Measurements from ENCODE around the gene TESK2. TPM values are rescaled to one million over a fixed set of nuclear protein-coding genes. Genes with fewer than 3 reads are reported as not detected.
"Not testable (repeated sequence)": the region's sequence is repeated elsewhere in the genome, so short reads cannot be mapped to it uniquely, and the experiment has no call there.

TESK2 gene
- polyA plus RNA-seq, 3 donors = 3.9 to 13.1 (median 4.1) TPM

GRCh38 chr1:45516465-45516864 is 25.5 kb upstream of the TESK2 start:
- H2AFZ ChIP-seq (ENCODE audit: insufficient read depth, low read depth, low read length, poor library complexity, severe bottlenecking) = no peak overlapping the region
- no peak for DNase-seq
- H3K36me3 Mint-ChIP-seq = peaks cover 58 to 67% of the 10 kb centered on the region in 2 donors

GRCh38 chr1:45516036-45516435 is 25.1 kb upstream of the TESK2 start:
- DNase-seq = no peak
- Mint-ChIP-seq H3K9me3 (peaks cover 0 to 2% (median 0%) of the 10 kb centered on the region in 7 donors), H3K4me3 (no peak overlapping the region), H3K36me3 (peaks cover 62 to 71% of the 10 kb centered on the region in 2 donors), H3K27ac (no peak overlapping the region), H3K4me1 (peaks cover 19% of the 10 kb centered on the region), H3K27me3 (ENCODE audit: low read depth in 3 of 3) (peaks cover 0 to 1% (median 0%) of the 10 kb centered on the region in 3 donors)
- Histone ChIP-seq H3K4me3 (replicated peaks in 1 of 3; ENCODE audit: low read depth in 2 of 3, low read length in 3 of 3) (no peak overlapping the region), H3K27me3 (ENCODE audit: control insufficient read depth in 2 of 2, insufficient read depth in 2 of 2, low read length in 2 of 2) (no peaks in the 10 kb centered on the region), H3K9ac (ENCODE audit: insufficient read depth, low read length, poor library complexity, severe bottlenecking) (no peak overlapping the region), H3K36me3 (replicated peaks in 1 of 2; ENCODE audit: control insufficient read depth in 1 of 2, insufficient read depth in 2 of 2, low read length in 2 of 2) (peaks cover 59 to 78% of the 10 kb centered on the region in 2 donors), H3K27ac (ENCODE audit: low read depth in 1 of 2, low read length in 2 of 2) (no peak overlapping the region), H3K79me2 (ENCODE audit: insufficient read depth, low read length) (peaks cover 24% of the 10 kb centered on the region), H4K20me1 (ENCODE audit: insufficient read depth, low read length) (peaks cover 49% of the 10 kb centered on the region), H3K9me3 (replicated peaks in 1 of 2; ENCODE audit: control insufficient read depth in 1 of 2, insufficient read depth in 1 of 2, low read length in 2 of 2) (no peaks in the 10 kb centered on the region), H3K4me2 (replicated peaks; ENCODE audit: extremely low read depth, low read length, poor library complexity, severe bottlenecking) (no peak overlapping the region), H2AFZ (ENCODE audit: insufficient read depth, low read depth, low read length, poor library complexity, severe bottlenecking) (no peak overlapping the region), H3K4me1 (ENCODE audit: control insufficient read depth in 1 of 2, insufficient read depth in 2 of 2, low read length in 2 of 2) (peaks cover 12 to 17% of the 10 kb centered on the region in 2 donors)
- intact Hi-C loops (cut with micrococcal nuclease) = no loop called here
- WGBS (ENCODE audit: insufficient coverage) = 96% methylated on average over 3 of the region's 3 CpGs
- TF ChIP-seq CTCF (IDR thresholded peaks at IDR 0.05) = no peak

More at GRCh38 chr1:45516465-45516864, 25.5 kb upstream of the TESK2 start:
- no peak overlapping the region for H3K4me2 ChIP-seq (replicated peaks; ENCODE audit: extremely low read depth, low read length, poor library complexity, severe bottlenecking)
- no peaks in the 10 kb centered on the region for H3K9me3 ChIP-seq (replicated peaks in 1 of 2; ENCODE audit: control insufficient read depth in 1 of 2, insufficient read depth in 1 of 2, low read length in 2 of 2)
- Mint-ChIP-seq H3K27ac (peak overlapping the region in 1 of 7 donors; percentile 61), H3K9me3 (peaks cover 0 to 2% (median 0%) of the 10 kb centered on the region in 7 donors), H3K4me3 (no peak overlapping the region), H3K4me1 (peaks cover 20% of the 10 kb centered on the region), H3K27me3 (ENCODE audit: low read depth in 3 of 3) (peaks cover 0 to 1% (median 0%) of the 10 kb centered on the region in 3 donors)
- TF ChIP-seq CTCF (IDR thresholded peaks at IDR 0.05) = no peak
- 100% methylated on average over 1 of the region's 4 CpGs for WGBS (ENCODE audit: insufficient coverage)
- peaks cover 55 to 74% of the 10 kb centered on the region in 2 donors for H3K36me3 ChIP-seq (replicated peaks in 1 of 2; ENCODE audit: control insufficient read depth in 1 of 2, insufficient read depth in 2 of 2, low read length in 2 of 2)
- intact Hi-C loops (cut with micrococcal nuclease) = no loop called here
- H3K79me2 ChIP-seq (ENCODE audit: insufficient read depth, low read length) = peaks cover 29% of the 10 kb centered on the region
- no peak overlapping the region for H3K27ac ChIP-seq (ENCODE audit: low read depth in 1 of 2, low read length in 2 of 2)
- peaks cover 49% of the 10 kb centered on the region for H4K20me1 ChIP-seq (ENCODE audit: insufficient read depth, low read length)
- no peak overlapping the region for H3K9ac ChIP-seq (ENCODE audit: insufficient read depth, low read length, poor library complexity, severe bottlenecking)
- H3K4me1 ChIP-seq (ENCODE audit: control insufficient read depth in 1 of 2, insufficient read depth in 2 of 2, low read length in 2 of 2) = peaks cover 12 to 17% of the 10 kb centered on the region in 2 donors
- no peaks in the 10 kb centered on the region for H3K27me3 ChIP-seq (ENCODE audit: control insufficient read depth in 2 of 2, insufficient read depth in 2 of 2, low read length in 2 of 2)
- no peak overlapping the region for H3K4me3 ChIP-seq (replicated peaks in 1 of 3; ENCODE audit: low read depth in 2 of 3, low read length in 3 of 3)

- not testable (repeated sequence) for H3K9ac ChIP-seq (ENCODE audit: insufficient read depth, low read length, poor library complexity, severe bottlenecking); H3K9me3 Mint-ChIP-seq; H3K9me3 ChIP-seq (replicated peaks in 1 of 2; ENCODE audit: control insufficient read depth in 1 of 2, insufficient read depth in 1 of 2, low read length in 2 of 2); H3K4me2 ChIP-seq (replicated peaks; ENCODE audit: extremely low read depth, low read length, poor library complexity, severe bottlenecking); H3K79me2 ChIP-seq (ENCODE audit: insufficient read depth, low read length); H3K4me1 ChIP-seq (ENCODE audit: control insufficient read depth in 1 of 2, insufficient read depth in 2 of 2, low read length in 2 of 2); H2AFZ ChIP-seq (ENCODE audit: insufficient read depth, low read depth, low read length, poor library complexity, severe bottlenecking); H3K4me3 ChIP-seq (replicated peaks in 1 of 3; ENCODE audit: low read depth in 2 of 3, low read length in 3 of 3); H3K27me3 ChIP-seq (ENCODE audit: control insufficient read depth in 2 of 2, insufficient read depth in 2 of 2, low read length in 2 of 2); H3K4me1 Mint-ChIP-seq; H3K4me3 Mint-ChIP-seq; H3K27me3 Mint-ChIP-seq (ENCODE audit: low read depth in 3 of 3); DNase-seq; H3K27ac ChIP-seq (ENCODE audit: low read depth in 1 of 2, low read length in 2 of 2)
- peaks cover 35% of the 10 kb centered on the region for H4K20me1 ChIP-seq (ENCODE audit: insufficient read depth, low read length)
- H3K27ac Mint-ChIP-seq = peak overlapping the region in 2 of 7 donors; percentile 42 to 79
- intact Hi-C loops (cut with micrococcal nuclease) = loop anchor here in 1 of 2 donors (2.0 kb wide), 1 partner anchor 57 kb away; no protein-coding TSS in a partner anchor
- H3K36me3 Mint-ChIP-seq = peaks cover 81 to 93% of the 10 kb centered on the region in 2 donors
- peaks cover 80 to 99% of the 10 kb centered on the region in 2 donors for H3K36me3 ChIP-seq (replicated peaks in 1 of 2; ENCODE audit: control insufficient read depth in 1 of 2, insufficient read depth in 2 of 2, low read length in 2 of 2)
- WGBS (ENCODE audit: insufficient coverage) = 43% methylated on average over 4 of the region's 9 CpGs
Measured at GRCh38 chr1:45513532-45514260, 22.7 kb upstream of the TESK2 start.

Data from CD14-positive monocyte (primary cell).